Brain microvascular endothelial cell (primary cell): ENCODE results near the gene ANXA6.

ENCODE experiments used
- DNase-seq: peaks from one replicate; pipeline ENCODE4 v3.0.0-alpha.2; 2020
- H3K27ac ChIP-seq: fragments of 250-450 bp; sonication (Bioruptor Pico); 2 replicates; pipeline ENCODE4 v1.5.1; 2020; ENCODE audit warnings: mild to moderate bottlenecking, moderate library complexity
- H3K27me3 ChIP-seq: fragments of 250-450 bp; sonication (Bioruptor Pico); replicated peaks from 2 replicates; pipeline ENCODE4 v1.5.1; 2020; ENCODE audit warnings: mild to moderate bottlenecking
- H3K36me3 ChIP-seq: fragments of 250-450 bp; sonication (Bioruptor Pico); replicated peaks from 2 replicates; pipeline ENCODE4 v1.5.1; 2020; ENCODE audit warnings: mild to moderate bottlenecking
- H3K4me3 ChIP-seq: 2 replicates; pipeline ENCODE4 v1.5.1; 2011; ENCODE audit warnings: low read depth, mild to moderate bottlenecking, control low read depth, low read length, moderate library complexity
- in situ Hi-C: cut with HindIII; loops from 2 replicates; pipeline ENCODE4 v1.10.0; 2017; ENCODE audit warnings: low sequenced_read_pairs, low pct_ligation_motif_present
- TF ChIP-seq, protein P1 (sequence below): IDR thresholded peaks from 2 replicates; pipeline ENCODE4 v1.5.1; 2011; ENCODE audit warnings: low read depth, mild to moderate bottlenecking, moderate library complexity, low read length, control low read depth, inconsistent platforms; ENCODE audit errors: missing control alignments

ANXA6 gene

DNA sequence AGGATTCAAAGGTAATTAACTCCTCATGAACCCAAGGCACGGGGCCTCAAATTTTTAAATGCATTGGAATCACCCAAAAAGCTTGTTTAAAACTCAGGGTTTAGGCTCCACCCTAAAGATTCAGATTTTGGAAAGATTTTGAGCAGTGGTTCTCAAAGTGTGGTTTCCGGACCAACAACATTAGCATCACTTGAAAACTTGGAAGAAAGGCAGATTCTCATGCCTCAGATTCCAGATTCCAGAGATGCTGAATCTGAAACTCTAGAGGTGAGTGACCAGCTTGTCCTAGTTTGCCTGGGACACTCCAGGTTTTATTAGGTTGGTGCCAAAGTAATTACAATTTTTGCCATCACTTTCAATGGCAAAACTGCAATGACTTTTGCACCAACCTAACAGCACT, 52.0 kb downstream of the ANXA6 start:
- no peak overlapping the region for H3K27ac ChIP-seq
- no peak overlapping the region for H3K4me3 ChIP-seq
- H3K27me3 ChIP-seq: no peaks in the 10 kb centered on the region
- H3K36me3 ChIP-seq: peaks cover 96% of the 10 kb centered on the region
- in situ Hi-C loops: no loop called here
- TF ChIP-seq, protein P1, sequence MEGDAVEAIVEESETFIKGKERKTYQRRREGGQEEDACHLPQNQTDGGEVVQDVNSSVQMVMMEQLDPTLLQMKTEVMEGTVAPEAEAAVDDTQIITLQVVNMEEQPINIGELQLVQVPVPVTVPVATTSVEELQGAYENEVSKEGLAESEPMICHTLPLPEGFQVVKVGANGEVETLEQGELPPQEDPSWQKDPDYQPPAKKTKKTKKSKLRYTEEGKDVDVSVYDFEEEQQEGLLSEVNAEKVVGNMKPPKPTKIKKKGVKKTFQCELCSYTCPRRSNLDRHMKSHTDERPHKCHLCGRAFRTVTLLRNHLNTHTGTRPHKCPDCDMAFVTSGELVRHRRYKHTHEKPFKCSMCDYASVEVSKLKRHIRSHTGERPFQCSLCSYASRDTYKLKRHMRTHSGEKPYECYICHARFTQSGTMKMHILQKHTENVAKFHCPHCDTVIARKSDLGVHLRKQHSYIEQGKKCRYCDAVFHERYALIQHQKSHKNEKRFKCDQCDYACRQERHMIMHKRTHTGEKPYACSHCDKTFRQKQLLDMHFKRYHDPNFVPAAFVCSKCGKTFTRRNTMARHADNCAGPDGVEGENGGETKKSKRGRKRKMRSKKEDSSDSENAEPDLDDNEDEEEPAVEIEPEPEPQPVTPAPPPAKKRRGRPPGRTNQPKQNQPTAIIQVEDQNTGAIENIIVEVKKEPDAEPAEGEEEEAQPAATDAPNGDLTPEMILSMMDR: no peak
- DNase-seq: no peak

DNA sequence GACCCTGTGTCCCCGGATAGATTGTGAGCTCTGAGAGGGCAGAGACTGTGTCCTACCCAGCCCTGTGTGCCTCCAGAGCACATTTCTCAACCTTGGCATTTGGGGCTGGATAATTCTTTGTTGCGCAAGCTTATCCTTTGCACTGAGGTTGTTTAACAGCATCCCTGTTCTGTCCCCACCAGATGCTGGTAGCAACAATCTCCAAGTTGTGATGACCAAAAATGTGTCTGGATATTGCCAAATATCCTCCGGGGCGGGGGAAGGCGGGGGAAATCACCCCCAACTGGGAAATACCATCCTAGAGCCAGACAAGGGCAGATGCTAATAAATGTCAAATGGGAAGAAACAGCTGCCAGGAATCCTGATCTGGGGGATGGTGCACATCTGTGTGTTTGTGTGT, 52.8 kb downstream of the ANXA6 start:
- in situ Hi-C loops: no loop called here
- no peak overlapping the region for H3K27ac ChIP-seq
- TF ChIP-seq, protein P1: no peak
- H3K4me3 ChIP-seq: no peak overlapping the region
- no peak for DNase-seq
- H3K36me3 ChIP-seq: peaks cover 91% of the 10 kb centered on the region
- no peaks in the 10 kb centered on the region for H3K27me3 ChIP-seq

DNA sequence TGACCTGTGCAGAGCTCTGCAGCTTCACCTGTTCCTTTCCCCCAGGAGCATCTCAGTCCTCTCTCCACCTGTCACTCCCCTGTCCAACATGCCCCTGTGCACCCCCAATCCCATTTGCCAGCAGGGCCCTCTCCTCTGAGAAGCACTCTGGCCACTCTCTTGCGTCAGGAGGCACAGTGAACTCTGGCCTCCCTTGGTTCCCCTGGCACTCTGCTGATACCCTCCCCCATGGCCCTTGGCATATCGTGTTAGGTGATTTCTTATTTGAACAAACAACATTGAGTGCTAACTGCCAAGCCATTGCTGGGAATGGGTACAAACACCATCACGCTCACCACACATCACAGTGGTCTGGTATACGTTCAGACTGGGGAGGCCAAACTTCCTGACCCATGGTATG, 55.8 kb downstream of the ANXA6 start:
- TF ChIP-seq, protein P1: no peak
- H3K4me3 ChIP-seq: no peak overlapping the region
- DNase-seq: no peak
- in situ Hi-C loops: no loop called here
- H3K27me3 ChIP-seq: no peaks in the 10 kb centered on the region
- peaks cover 63% of the 10 kb centered on the region for H3K36me3 ChIP-seq
- no peak overlapping the region for H3K27ac ChIP-seq

DNA sequence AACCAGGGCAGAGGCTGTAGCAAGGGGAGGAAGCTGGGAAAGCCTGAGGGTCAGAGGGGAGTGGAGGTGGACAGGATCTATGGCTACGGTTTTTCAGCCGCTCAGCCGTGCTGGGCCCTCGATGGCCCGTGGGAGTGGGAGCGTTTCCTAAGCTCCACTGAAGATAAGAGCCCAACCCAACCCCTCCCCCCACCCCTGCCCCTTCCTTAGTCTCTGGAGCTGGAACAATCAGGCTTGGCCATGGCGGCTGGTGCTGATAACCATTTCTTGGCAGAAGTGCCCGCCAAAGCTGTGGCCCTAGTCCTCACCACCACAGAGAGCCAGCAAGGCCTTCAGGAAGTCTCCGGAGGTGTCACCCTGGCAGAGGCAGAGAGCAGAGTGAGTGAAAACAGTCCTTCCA, 56.4 kb downstream of the ANXA6 start:
- Histone ChIP-seq H3K27me3 (no peaks in the 10 kb centered on the region), H3K27ac (no peak overlapping the region), H3K4me3 (no peak overlapping the region), H3K36me3 (peaks cover 57% of the 10 kb centered on the region)
- in situ Hi-C loops: no loop called here
- TF ChIP-seq, protein P1: no peak
- DNase-seq: no peak

DNA sequence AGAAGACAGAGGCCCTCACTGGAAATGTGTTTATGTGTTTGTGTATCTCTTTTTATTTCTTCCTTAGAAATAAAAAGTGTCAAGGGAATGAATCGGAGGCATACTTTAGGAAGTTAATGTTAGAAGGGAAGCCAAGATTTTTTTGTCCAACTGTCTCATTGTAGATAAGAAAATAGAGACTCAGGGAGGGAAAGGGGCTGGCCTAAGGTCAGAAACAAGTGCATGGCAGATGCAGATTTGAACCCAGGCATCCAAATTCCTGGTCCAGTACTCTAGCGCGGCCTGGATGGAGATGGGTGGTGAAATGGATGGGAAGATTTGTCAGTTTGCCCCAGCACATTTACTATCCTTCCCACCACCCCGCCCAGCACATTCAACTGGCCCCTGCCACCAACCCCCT, 56.9 kb downstream of the ANXA6 start:
- DNase-seq: no peak
- in situ Hi-C loops: no loop called here
- TF ChIP-seq, protein P1: no peak
- no peaks in the 10 kb centered on the region for H3K27me3 ChIP-seq
- peaks cover 52% of the 10 kb centered on the region for H3K36me3 ChIP-seq
- no peak overlapping the region for H3K27ac ChIP-seq
- no peak overlapping the region for H3K4me3 ChIP-seq

DNA sequence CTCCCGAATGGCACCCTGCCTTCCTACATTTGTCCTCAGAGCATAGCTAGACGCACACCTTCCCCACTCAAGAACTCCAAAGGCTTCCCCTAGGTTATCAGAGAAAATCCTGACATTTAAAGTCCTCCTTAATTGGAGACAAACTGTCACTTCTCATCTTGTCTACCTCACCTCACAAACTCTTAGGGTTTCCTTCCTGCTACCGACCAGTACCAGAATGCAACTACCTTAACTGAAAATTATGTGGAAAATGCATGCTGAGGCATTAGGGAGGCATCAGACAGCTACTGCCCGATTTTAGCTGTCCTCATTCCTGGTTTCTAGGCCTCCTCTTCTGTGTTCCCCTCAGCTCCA, 58.8 kb downstream of the ANXA6 start:
- in situ Hi-C loops: no loop called here
- Histone ChIP-seq H3K27ac (no peak overlapping the region), H3K36me3 (peaks cover 34% of the 10 kb centered on the region), H3K4me3 (no peak overlapping the region), H3K27me3 (no peaks in the 10 kb centered on the region)
- no peak for DNase-seq
- TF ChIP-seq, protein P1: no peak
